GM18499 (cell line): Measurements from ENCODE around the gene CTNNA3.

Experiments used
- ATAC-seq: cut with Tn5 transposase; IDR thresholded peaks from one replicate; pipeline ENCODE4 v1.9.1; 2021; ENCODE audit warnings: moderate number of reproducible peaks; ENCODE audit not compliant: insufficient read depth, unreplicated experiment

CTNNA3 gene

GRCh38 chr10:67075491-67075971 is 620.5 kb downstream of the CTNNA3 start:
- ATAC-seq: no peak

GRCh38 chr10:67072654-67073053 is 623.3 kb downstream of the CTNNA3 start:
- no peak for ATAC-seq

- no peak for ATAC-seq
Measured at GRCh38 chr10:67050415-67050814, 645.6 kb downstream of the CTNNA3 start.

GRCh38 chr10:67049988-67050387 is 646.0 kb downstream of the CTNNA3 start:
- no peak for ATAC-seq

GRCh38 chr10:67046507-67046906 is 649.5 kb downstream of the CTNNA3 start:
- ATAC-seq: no peak

GRCh38 chr10:67045404-67045803 is 650.6 kb downstream of the CTNNA3 start:
- no peak for ATAC-seq

GRCh38 chr10:67043041-67043440 is 653.0 kb downstream of the CTNNA3 start:
- no peak for ATAC-seq

- no peak for ATAC-seq
Measured at GRCh38 chr10:67036808-67037207, 659.2 kb downstream of the CTNNA3 start.

- no peak for ATAC-seq
Measured at GRCh38 chr10:67033878-67034277, 662.1 kb downstream of the CTNNA3 start.

- ATAC-seq: no peak
Measured at GRCh38 chr10:67022099-67022498, 673.9 kb downstream of the CTNNA3 start.

- ATAC-seq: no peak
Measured at GRCh38 chr10:67017218-67017617, 678.8 kb downstream of the CTNNA3 start.

- ATAC-seq: no peak
Measured at GRCh38 chr10:67015225-67015624, 680.8 kb downstream of the CTNNA3 start.

GRCh38 chr10:67011981-67012380 is 684.0 kb downstream of the CTNNA3 start:
- ATAC-seq: no peak

- ATAC-seq: no peak
Measured at GRCh38 chr10:67011480-67011879, 684.5 kb downstream of the CTNNA3 start.

GRCh38 chr10:67005981-67006380 is 690.0 kb downstream of the CTNNA3 start:
- ATAC-seq: no peak

- no peak for ATAC-seq
Measured at GRCh38 chr10:67004690-67005089, 691.3 kb downstream of the CTNNA3 start.

GRCh38 chr10:66999762-67000545 is 696.0 kb downstream of the CTNNA3 start:
- no peak for ATAC-seq

- no peak for ATAC-seq
Measured at GRCh38 chr10:66996996-66997395, 699.0 kb downstream of the CTNNA3 start.

- ATAC-seq: no peak
Measured at GRCh38 chr10:66990143-66990830, 705.7 kb downstream of the CTNNA3 start.

- no peak for ATAC-seq
Measured at GRCh38 chr10:66983475-66983818, 712.5 kb downstream of the CTNNA3 start.

GRCh38 chr10:66982792-66983474 is 713.1 kb downstream of the CTNNA3 start:
- ATAC-seq: no peak
